SK-N-SH (cell line): ENCODE measurements around the gene SETBP1. TPM values are rescaled to one million over a fixed set of nuclear protein-coding genes. Genes with fewer than 3 reads are reported as not detected.

Source experiments
- CTCF ChIA-PET: fragments of 300-600, 350-600 bp; formaldehyde crosslinking; extraction: SDS; loops from one replicate; lab custom pipeline; 2021; lab: Yijun Ruan, JAX
- POLR2A ChIA-PET: fragments of 350-600 bp; sonication (Branson Sonifier 250); formaldehyde crosslinking; extraction: SDS; loops from one replicate; lab custom pipeline; 2020; ENCODE audit warnings: antibody characterized with exemption, inconsistent platforms; lab: Yijun Ruan, JAX
- DNase-seq: peaks from one replicate; pipeline ENCODE4 v3.0.0; 2012
- H2AFZ ChIP-seq: fragments of 200-600 bp; sonication (generic); 2 replicates; pipeline ENCODE4 v1.8.1; 2016; ENCODE audit warnings: antibody characterized with exemption, mild to moderate bottlenecking, low read depth
- H3F3A ChIP-seq: fragments of 200-600 bp; sonication (generic); replicated peaks from 2 replicates; pipeline ENCODE3; 2016; ENCODE audit warnings: antibody characterized with exemption, mild to moderate bottlenecking; ENCODE audit not compliant: insufficient read depth
- H3K27ac ChIP-seq, 2 experiments: fragments of 200-500 bp in 1 of 2; fragments of 200-600 bp in 1 of 2; sonication (Bioruptor generic) in 1 of 2; sonication (generic), shearing (Covaris generic) in 1 of 2; 2 replicates each; pipeline versions ENCODE4 v1.5.1 to v1.6.1; 2014 to 2016; ENCODE audit warnings: low read depth in 2 of 2, inconsistent platforms in 1 of 2, low read length in 1 of 2, mild to moderate bottlenecking in 1 of 2, mixed read lengths in 1 of 2
- H3K27me3 ChIP-seq: fragments of 200-600 bp; sonication (generic), shearing (Covaris generic); 2 replicates; pipeline ENCODE4 v1.6.1; 2016; ENCODE audit warnings: mixed run types; ENCODE audit not compliant: insufficient read depth
- H3K36me3 ChIP-seq, 2 experiments: fragments of 200-500 bp in 1 of 2; fragments of 200-600 bp in 1 of 2; sonication (Bioruptor generic) in 1 of 2; sonication (generic) in 1 of 2; replicated peaks in 1 of 2; 2 replicates each; pipeline versions ENCODE3 to v1.5.1; 2014 to 2016; ENCODE audit warnings: low read length in 1 of 2, mild to moderate bottlenecking in 1 of 2; ENCODE audit not compliant: insufficient read depth in 2 of 2, control insufficient read depth in 1 of 2
- H3K4me1 ChIP-seq, 2 experiments: fragments of 200-500 bp in 1 of 2; fragments of 200-600 bp in 1 of 2; sonication (Bioruptor generic) in 1 of 2; sonication (generic), shearing (Covaris generic) in 1 of 2; 2 replicates each; pipeline versions ENCODE4 v1.5.1 to v1.6.1; 2014 to 2016; ENCODE audit warnings: low read depth in 1 of 2, low read length in 1 of 2, mixed run types in 1 of 2; ENCODE audit not compliant: insufficient read depth in 2 of 2, control insufficient read depth in 1 of 2
- H3K4me2 ChIP-seq: fragments of 200-600 bp; sonication (generic), shearing (Covaris generic); 2 replicates; pipeline ENCODE4 v1.6.1; 2017; ENCODE audit warnings: mixed run types
- H3K4me3 ChIP-seq, 2 experiments: fragments of 200-500 bp in 1 of 2; fragments of 200-600 bp in 1 of 2; sonication (Bioruptor generic) in 1 of 2; sonication (generic), shearing (Covaris generic) in 1 of 2; 2 replicates each; pipeline versions ENCODE4 v1.5.1 to v1.8.1; 2014 to 2016; ENCODE audit warnings: low read depth in 2 of 2, inconsistent platforms in 1 of 2, low read length in 1 of 2, mild to moderate bottlenecking in 1 of 2, mixed read lengths in 1 of 2, moderate library complexity in 1 of 2
- H3K79me2 ChIP-seq: fragments of 200-600 bp; sonication (generic); 2 replicates; pipeline ENCODE4 v1.8.1; 2017; ENCODE audit warnings: mild to moderate bottlenecking; ENCODE audit not compliant: insufficient read depth
- H3K9ac ChIP-seq: fragments of 200-600 bp; sonication (generic); 2 replicates; pipeline ENCODE4 v1.6.1; 2017; ENCODE audit warnings: mixed run types
- H3K9me2 ChIP-seq: fragments of 200-600 bp; sonication (generic); 2 replicates; pipeline ENCODE4 v1.6.1; 2017; ENCODE audit warnings: mixed run types
- H3K9me3 ChIP-seq: fragments of 200-600 bp; sonication (generic); 2 replicates; pipeline ENCODE4 v1.6.1; 2017; ENCODE audit warnings: mixed run types, mild to moderate bottlenecking, moderate library complexity
- H4K20me1 ChIP-seq: fragments of 200-600 bp; sonication (generic); 2 replicates; pipeline ENCODE4 v1.6.1; 2017; ENCODE audit warnings: mild to moderate bottlenecking, mixed run types; ENCODE audit not compliant: insufficient read depth
- CHD2 ChIP-seq: fragments of 150-350 bp; IDR thresholded peaks from 2 replicates; pipeline ENCODE4 v1.6.1; 2018; ENCODE audit warnings: low read length; ENCODE audit not compliant: partially characterized antibody
- EP300 ChIP-seq, 2 experiments: IDR thresholded peaks; 2 replicates each; pipeline versions ENCODE4 v1.4.0 to v1.6.1; 2012; ENCODE audit warnings: borderline replicate concordance in 1 of 2, low read depth in 1 of 2, low read length in 1 of 2
- FOXJ3 ChIP-seq: sonication (generic); formaldehyde crosslinking; IDR thresholded peaks from 2 replicates; pipeline ENCODE4 v1.5.1; 2020; ENCODE audit warnings: mild to moderate bottlenecking, missing genetic modification reagents
- FOXM1 ChIP-seq: IDR thresholded peaks from 2 replicates; pipeline ENCODE4 v1.4.0; 2012; ENCODE audit warnings: low read depth, mild to moderate bottlenecking
- GATA2 ChIP-seq: sonication (generic); formaldehyde crosslinking; IDR thresholded peaks from 2 replicates; pipeline ENCODE4 v1.5.0; 2020; ENCODE audit warnings: mild to moderate bottlenecking, missing genetic modification reagents
- JUND ChIP-seq: IDR thresholded peaks from 2 replicates; pipeline ENCODE4 v1.4.0; 2012
- MEF2A ChIP-seq: IDR thresholded peaks from 2 replicates; pipeline ENCODE4 v1.4.0; 2012; ENCODE audit warnings: low read depth, borderline replicate concordance
- MXI1 ChIP-seq: IDR thresholded peaks from 2 replicates; pipeline ENCODE4 v1.6.1; 2012; ENCODE audit warnings: mild to moderate bottlenecking, low read depth, low read length, improper control_type of control experiment
- POLR2AphosphoS5 ChIP-seq: IDR thresholded peaks from 2 replicates; pipeline ENCODE4 v1.6.1; 2012; ENCODE audit warnings: low read depth, low read length
- RCOR1 ChIP-seq: fragments of 150-350 bp; IDR thresholded peaks from 2 replicates; pipeline ENCODE4 v1.6.1; 2017; ENCODE audit warnings: antibody characterized with exemption, low read length
- RFX5 ChIP-seq: IDR thresholded peaks from 2 replicates; pipeline ENCODE4 v1.6.1; 2012; ENCODE audit warnings: mild to moderate bottlenecking, improper control_type of control experiment, low read length
- RXRA ChIP-seq: IDR thresholded peaks from 2 replicates; pipeline ENCODE4 v1.4.0; 2012; ENCODE audit warnings: low read depth, mild to moderate bottlenecking, borderline replicate concordance
- SIN3A ChIP-seq: IDR thresholded peaks from 2 replicates; pipeline ENCODE4 v1.6.1; 2012; ENCODE audit warnings: low read depth, mild to moderate bottlenecking, low read length, moderate library complexity, borderline replicate concordance
- TCF12 ChIP-seq: IDR thresholded peaks from 2 replicates; pipeline ENCODE4 v1.4.0; 2012
- TEAD4 ChIP-seq: IDR thresholded peaks from 2 replicates; pipeline ENCODE4 v1.4.0; 2012; ENCODE audit warnings: mild to moderate bottlenecking, borderline replicate concordance; ENCODE audit not compliant: insufficient read depth
- YY1 ChIP-seq: IDR thresholded peaks from 2 replicates; pipeline ENCODE4 v1.4.0; 2012; ENCODE audit warnings: low read depth, mild to moderate bottlenecking
- WGBS: methylation state at CpG from one replicate; pipeline ENCODE4 v1.1.6; 2017; ENCODE audit warnings: low lambda C conversion rate; 5-methylcytosine and 5-hydroxymethylcytosine counted together
- polyA plus RNA-seq, 3 experiments: library from polyadenylated mRNA; depleted of rRNA; stranded (reverse); fragments of >200 nt; gene quantifications; 2 replicates each; pipeline ENCODE4 v1.2.3, GENCODE V29; 2012
- TF ChIP-seq, protein P1 (sequence below): fragments of 200-600 bp; sonication (generic); IDR thresholded peaks from 2 replicates; pipeline ENCODE4 v1.6.1; 2017; ENCODE audit warnings: antibody characterized with exemption, mild to moderate bottlenecking, moderate library complexity
- TF ChIP-seq, protein P2 (sequence below): IDR thresholded peaks from 2 replicates; pipeline ENCODE4; 2012
- TF ChIP-seq, protein P3 (sequence below): IDR thresholded peaks from 2 replicates; pipeline ENCODE4 v1.4.0; 2012; ENCODE audit warnings: low read depth

The SETBP1 gene
- polyA plus RNA-seq, 1 of the 3 experiments (the other 2 are of a cell fraction), result 3.0 TPM

DNA sequence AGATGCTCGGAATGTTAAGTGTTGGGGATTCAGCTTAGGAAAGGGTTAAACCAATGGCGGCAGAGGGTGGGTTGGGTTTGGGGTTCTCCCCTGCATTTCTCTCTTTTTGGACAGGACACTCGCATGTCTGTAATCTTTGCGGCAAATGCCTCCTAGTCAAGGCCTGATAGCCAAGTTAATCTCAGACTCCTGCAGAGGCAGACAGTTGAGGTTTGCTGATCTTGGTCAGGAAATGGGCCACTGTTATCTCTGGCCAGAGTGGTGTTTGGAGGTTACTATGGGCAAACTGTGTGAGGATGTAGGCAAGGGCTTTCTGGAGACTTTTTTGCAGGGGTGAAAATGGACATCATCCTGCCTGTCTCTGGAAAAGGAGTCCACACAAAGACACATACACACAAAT is 188.8 kb downstream of the SETBP1 start (continued):
- TF ChIP-seq, protein P1, sequence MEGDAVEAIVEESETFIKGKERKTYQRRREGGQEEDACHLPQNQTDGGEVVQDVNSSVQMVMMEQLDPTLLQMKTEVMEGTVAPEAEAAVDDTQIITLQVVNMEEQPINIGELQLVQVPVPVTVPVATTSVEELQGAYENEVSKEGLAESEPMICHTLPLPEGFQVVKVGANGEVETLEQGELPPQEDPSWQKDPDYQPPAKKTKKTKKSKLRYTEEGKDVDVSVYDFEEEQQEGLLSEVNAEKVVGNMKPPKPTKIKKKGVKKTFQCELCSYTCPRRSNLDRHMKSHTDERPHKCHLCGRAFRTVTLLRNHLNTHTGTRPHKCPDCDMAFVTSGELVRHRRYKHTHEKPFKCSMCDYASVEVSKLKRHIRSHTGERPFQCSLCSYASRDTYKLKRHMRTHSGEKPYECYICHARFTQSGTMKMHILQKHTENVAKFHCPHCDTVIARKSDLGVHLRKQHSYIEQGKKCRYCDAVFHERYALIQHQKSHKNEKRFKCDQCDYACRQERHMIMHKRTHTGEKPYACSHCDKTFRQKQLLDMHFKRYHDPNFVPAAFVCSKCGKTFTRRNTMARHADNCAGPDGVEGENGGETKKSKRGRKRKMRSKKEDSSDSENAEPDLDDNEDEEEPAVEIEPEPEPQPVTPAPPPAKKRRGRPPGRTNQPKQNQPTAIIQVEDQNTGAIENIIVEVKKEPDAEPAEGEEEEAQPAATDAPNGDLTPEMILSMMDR, result no peak
- TF ChIP-seq YY1 (no peak), RFX5 (no peak), TCF12 (no peak)

DNA sequence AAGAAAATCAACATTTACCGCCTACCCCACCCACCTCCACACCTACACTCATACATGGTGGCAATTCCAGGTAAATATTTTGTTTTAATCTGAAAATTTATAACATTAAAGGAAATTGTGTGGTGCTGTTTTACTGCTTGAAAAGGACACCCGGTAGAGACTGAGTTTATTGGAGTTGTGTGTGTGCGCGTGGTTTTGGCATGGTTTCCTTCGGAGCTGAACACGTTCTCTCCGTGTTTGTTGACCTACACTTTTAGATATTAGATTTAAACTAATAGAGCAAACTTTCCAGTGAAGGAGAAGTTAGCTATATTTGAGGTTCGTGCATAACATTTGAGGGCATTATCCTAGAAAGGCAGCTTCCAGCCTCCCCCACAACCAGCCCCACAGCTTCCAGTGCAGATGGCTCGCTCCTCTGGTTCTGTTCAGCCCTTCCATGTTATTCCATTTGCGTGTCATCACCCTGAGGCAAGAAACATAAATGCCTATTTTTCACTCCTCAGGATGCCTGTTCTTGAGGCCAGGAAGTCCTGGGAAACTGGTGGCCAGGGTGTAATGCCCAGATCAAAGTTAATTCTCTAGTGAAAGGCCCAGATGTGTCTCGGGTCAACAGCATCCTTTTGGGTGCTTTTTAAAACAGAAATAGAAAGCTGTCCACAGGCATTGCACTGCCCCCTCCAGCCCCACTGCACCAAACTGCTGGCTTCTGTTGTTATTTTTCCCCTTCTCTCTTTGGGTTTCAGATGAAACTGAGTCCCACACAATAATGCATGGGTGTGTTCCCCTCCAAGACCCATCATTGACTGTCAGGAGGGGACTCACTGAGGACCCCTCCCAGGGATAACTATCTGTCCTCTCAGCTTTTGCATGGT is 190.2 kb downstream of the SETBP1 start:
- Histone ChIP-seq H3K79me2 (no peaks in the 10 kb centered on the region), H3K36me3 (no peaks in the 10 kb centered on the region), H3K27me3 (no peaks in the 10 kb centered on the region), H3K27ac (no peak overlapping the region), H3K9me2 (no peaks in the 10 kb centered on the region), H3K4me3 (no peak overlapping the region), H4K20me1 (no peaks in the 10 kb centered on the region), H3K9me3 (no peaks in the 10 kb centered on the region), H2AFZ (no peak overlapping the region), H3K4me1 (peaks cover 0 to 8% of the 10 kb centered on the region in 2 experiments; a peak in 1 of 4 replicates), H3K9ac (no peak overlapping the region), H3K4me2 (no peak overlapping the region), H3F3A (no peaks in the 10 kb centered on the region)
- POLR2A ChIA-PET, result interaction anchor here (0.7 kb wide), 1 partner anchor 331 kb away, joined by 3 read pairs; no protein-coding TSS in a partner anchor
- 87% methylated on average over 11 of the region's 11 CpGs for WGBS
- peak; percentile 20 for DNase-seq
- CTCF ChIA-PET, result interaction anchor here (1.5 to 1.8 kb wide), 2 partner anchors 17 to 37 kb away, joined by 3 to 5 read pairs; no protein-coding TSS in a partner anchor
- TF ChIP-seq MEF2A, result no peak
- no peak for TF ChIP-seq SIN3A
- peak in 1 of 2 experiments; percentile 26; a peak in 1 of 4 replicates for TF ChIP-seq EP300 (IDR thresholded peaks at IDR 0.05; ENCODE audit: borderline replicate concordance in 1 of 2, low read depth in 1 of 2, low read length in 1 of 2)
- TF ChIP-seq, protein P2, sequence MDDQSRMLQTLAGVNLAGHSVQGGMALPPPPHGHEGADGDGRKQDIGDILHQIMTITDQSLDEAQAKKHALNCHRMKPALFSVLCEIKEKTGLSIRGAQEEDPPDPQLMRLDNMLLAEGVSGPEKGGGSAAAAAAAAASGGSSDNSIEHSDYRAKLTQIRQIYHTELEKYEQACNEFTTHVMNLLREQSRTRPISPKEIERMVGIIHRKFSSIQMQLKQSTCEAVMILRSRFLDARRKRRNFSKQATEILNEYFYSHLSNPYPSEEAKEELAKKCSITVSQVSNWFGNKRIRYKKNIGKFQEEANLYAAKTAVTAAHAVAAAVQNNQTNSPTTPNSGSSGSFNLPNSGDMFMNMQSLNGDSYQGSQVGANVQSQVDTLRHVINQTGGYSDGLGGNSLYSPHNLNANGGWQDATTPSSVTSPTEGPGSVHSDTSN, result no peak

DNA sequence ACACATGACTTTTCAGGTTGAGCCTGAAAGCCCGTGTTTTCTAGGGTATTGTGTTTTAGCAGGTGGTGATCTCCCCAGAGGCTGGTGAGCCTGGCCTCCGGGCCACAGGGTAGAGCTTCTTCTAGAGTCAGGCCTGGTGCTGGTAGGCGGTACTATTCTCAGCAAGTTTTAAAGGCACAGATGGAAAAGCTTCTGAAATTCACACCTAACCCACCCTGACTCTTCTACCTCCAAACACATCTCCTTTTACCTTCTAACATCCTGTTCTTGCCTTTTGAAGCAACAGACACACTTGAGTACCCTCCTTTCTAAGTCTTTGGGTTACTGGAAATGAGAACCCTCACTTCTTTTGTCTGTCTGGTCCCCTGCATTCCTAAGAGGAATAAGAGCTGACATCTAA is 191.1 kb downstream of the SETBP1 start:
- Histone ChIP-seq H3K27me3 (no peaks in the 10 kb centered on the region), H3K4me3 (no peak overlapping the region), H3F3A (no peaks in the 10 kb centered on the region), H3K27ac (no peak overlapping the region), H3K79me2 (no peaks in the 10 kb centered on the region), H3K36me3 (no peaks in the 10 kb centered on the region), H3K4me1 (peaks cover 0 to 8% of the 10 kb centered on the region in 2 experiments; a peak in 1 of 4 replicates), H2AFZ (no peak overlapping the region), H3K4me2 (no peak overlapping the region), H3K9me3 (no peaks in the 10 kb centered on the region), H3K9me2 (no peaks in the 10 kb centered on the region), H3K9ac (no peak overlapping the region), H4K20me1 (no peaks in the 10 kb centered on the region)
- DNase-seq, result no peak
- 89% methylated on average over 3 of the region's 3 CpGs for WGBS
- CTCF ChIA-PET, result interaction anchor here (0.7 to 1.8 kb wide), 3 partner anchors 16 to 43 kb away, joined by 3 to 5 read pairs (median 3); no protein-coding TSS in a partner anchor
- POLR2A ChIA-PET, result interaction anchor here (0.7 kb wide), 1 partner anchor 332 kb away, joined by 3 read pairs; no protein-coding TSS in a partner anchor
- TF ChIP-seq, protein P3, sequence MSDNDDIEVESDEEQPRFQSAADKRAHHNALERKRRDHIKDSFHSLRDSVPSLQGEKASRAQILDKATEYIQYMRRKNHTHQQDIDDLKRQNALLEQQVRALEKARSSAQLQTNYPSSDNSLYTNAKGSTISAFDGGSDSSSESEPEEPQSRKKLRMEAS, result no peak
- TF ChIP-seq JUND (no peak), MXI1 (no peak), GATA2 (CRISPR knock-in tag) (no peak), RFX5 (no peak), TEAD4 (no peak), RXRA (no peak), TCF12 (no peak), FOXJ3 (CRISPR knock-in tag) (no peak), FOXM1 (no peak), EP300 (IDR thresholded peaks at IDR 0.05; ENCODE audit: borderline replicate concordance in 1 of 2, low read depth in 1 of 2, low read length in 1 of 2) (no peak), RCOR1 (no peak), YY1 (no peak), POLR2AphosphoS5 (no peak), CHD2 (no peak)
- TF ChIP-seq, protein P1, result no peak
